HG02623 (cell line): ENCODE measurements around the gene USP5.
A peak's percentile ranks its signal among the peaks of the same experiment; 100 is the strongest.

Experiments
- ATAC-seq: cut with Tn5 transposase; IDR thresholded peaks from one replicate; pipeline ENCODE4 v1.9.1; 2021; ENCODE audit warnings: moderate library complexity; ENCODE audit not compliant: unreplicated experiment

USP5 gene, protein sequence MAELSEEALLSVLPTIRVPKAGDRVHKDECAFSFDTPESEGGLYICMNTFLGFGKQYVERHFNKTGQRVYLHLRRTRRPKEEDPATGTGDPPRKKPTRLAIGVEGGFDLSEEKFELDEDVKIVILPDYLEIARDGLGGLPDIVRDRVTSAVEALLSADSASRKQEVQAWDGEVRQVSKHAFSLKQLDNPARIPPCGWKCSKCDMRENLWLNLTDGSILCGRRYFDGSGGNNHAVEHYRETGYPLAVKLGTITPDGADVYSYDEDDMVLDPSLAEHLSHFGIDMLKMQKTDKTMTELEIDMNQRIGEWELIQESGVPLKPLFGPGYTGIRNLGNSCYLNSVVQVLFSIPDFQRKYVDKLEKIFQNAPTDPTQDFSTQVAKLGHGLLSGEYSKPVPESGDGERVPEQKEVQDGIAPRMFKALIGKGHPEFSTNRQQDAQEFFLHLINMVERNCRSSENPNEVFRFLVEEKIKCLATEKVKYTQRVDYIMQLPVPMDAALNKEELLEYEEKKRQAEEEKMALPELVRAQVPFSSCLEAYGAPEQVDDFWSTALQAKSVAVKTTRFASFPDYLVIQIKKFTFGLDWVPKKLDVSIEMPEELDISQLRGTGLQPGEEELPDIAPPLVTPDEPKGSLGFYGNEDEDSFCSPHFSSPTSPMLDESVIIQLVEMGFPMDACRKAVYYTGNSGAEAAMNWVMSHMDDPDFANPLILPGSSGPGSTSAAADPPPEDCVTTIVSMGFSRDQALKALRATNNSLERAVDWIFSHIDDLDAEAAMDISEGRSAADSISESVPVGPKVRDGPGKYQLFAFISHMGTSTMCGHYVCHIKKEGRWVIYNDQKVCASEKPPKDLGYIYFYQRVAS

DNA sequence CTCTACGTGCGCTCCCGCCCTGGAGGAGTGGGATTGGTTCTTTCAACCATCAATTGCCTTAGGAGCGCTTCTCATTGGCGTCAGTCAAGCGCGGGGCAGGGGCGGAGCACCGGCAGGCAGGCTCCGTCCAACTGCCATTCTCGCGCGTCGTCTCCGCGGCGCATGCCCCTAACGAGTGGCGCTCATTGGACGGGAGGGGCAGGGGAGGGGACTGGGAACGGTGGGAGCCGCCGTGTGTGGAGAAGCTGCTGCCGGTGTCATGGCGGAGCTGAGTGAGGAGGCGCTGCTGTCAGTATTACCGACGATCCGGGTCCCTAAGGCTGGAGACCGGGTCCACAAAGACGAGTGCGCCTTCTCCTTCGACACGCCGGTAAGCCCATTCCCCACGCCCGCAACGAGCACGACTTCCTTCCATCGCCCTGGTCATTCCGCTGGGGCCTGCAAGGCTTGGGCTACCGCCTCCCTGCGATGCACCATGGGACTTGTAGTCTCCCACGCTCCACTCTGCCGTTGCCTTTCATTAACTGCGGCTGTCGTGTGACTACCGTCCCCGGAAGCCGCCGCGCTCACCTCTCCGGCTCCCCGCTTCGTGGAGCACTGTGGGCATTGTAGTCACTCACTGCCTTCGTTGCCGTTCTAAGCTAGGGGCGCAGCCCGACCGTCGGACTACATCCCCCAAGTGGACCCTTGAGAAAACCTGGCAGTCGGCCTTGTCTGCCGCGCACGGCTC, at the start of gene USP5:
TSS of gene USP5 (plus strand) at position 230 of the 730 bp plus-strand sequence. CDS start at position 260, 30 bp downstream.
- ATAC-seq = peak; percentile 66

DNA sequence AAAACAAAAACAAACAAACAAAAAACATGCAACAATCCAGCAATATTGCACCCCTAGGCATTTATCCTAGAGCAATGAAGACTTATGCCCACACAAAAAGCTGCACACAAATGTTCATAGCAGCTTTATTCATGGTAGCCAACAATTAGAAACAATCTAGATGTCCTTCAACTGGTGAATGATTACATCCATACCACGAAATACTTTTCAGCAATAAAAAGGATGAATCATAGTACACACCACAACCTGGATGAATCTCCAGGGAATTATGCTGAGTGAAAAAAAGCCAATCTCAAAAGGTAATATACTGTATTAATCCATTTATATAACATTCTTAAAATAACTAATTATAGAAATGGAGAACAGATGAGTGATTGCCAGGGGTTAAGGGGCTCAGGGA, 44.8 kb upstream of the USP5 start:
- ATAC-seq = no peak

GRCh38 chr12:6809056-6809455, 42.9 kb upstream of the USP5 start:
- ATAC-seq = no peak

DNA sequence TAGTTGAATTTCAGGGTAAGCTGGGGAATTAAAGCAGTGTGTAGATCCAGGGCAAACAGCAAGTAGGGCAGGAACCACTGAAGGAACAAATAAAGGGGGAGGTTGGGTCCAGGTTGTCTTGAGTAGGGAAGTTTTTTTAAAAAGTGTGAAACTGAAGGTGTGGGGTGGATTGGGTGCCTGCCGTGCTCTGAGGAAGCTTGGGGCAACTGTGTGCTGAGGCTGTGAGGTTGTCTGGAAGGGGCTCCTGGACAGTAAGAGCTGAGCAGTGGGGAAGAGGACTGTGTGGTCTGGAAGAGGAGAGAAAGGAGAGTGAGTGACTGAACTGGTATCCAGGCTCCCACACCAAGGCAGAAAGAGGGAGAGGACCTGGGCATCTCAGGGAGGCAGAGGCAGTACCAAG, 41.2 kb upstream of the USP5 start:
- ATAC-seq = no peak

DNA sequence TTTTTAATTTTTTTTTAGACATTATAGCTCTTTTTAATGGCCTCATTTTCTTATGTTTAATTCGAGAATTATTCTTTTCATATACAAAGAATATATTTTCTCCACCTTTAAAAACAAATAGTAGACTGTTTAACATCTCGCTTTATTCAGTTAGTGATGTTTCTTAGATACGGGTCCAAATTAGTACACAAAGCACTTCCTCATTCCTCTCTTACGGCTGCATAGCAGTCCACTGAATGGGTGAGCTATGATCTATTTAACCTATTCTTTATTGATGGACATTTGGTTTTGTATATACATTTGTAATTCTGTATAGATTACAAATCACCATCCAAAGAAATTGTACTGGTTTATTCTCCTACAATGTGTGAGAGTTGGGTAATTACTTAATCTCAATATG, 38.6 kb upstream of the USP5 start:
- no peak for ATAC-seq

DNA sequence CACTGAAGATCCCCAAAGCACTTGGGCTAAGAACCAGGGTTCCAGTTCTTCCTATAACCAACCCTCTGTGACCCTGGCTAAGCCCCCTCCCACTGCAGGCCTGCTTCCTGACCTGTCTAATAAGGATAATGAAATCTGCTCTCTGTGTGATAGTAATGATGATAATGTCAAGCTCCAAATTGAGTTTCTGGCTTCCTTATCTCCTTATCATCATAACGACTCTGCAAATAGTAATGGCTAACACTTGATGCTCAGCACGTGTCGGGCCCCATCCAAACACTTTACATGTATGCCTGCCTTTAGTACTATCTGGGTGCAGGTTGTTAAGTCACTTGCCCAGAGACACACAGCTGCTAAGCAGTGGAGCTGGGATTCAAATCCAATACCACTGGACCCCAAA, 35.4 kb upstream of the USP5 start:
- no peak for ATAC-seq

- ATAC-seq = no peak
Measured at GRCh38 chr12:6817098-6817497, 34.9 kb upstream of the USP5 start.

- no peak for ATAC-seq
Measured at GRCh38 chr12:6817662-6818157, 34.2 kb upstream of the USP5 start.

- ATAC-seq = no peak
Measured at GRCh38 chr12:6818222-6818621, 33.7 kb upstream of the USP5 start.

- ATAC-seq = no peak
Measured at GRCh38 chr12:6818645-6819044, 33.3 kb upstream of the USP5 start.

GRCh38 chr12:6819106-6820030, 32.6 kb upstream of the USP5 start:
- ATAC-seq = no peak

DNA sequence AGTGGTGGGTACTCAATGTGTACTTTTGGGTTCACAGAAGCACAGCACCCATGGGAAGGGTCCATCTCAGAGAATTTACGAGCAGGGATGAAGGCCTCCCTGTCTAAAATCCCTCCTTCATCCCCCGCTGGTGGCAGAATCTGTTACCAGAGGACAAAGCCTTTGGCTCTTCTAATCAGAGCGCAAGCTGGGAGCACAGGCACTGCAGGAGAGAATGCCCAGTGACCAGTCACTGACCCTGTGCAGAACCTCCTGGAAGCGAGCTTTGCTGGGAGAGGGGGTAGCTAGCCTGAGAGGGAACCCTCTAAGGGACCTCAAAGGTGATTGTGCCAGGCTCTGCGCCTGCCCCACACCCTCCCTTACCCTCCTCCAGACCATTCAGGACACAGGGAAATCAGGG, 31.8 kb upstream of the USP5 start:
- ATAC-seq = no peak

DNA sequence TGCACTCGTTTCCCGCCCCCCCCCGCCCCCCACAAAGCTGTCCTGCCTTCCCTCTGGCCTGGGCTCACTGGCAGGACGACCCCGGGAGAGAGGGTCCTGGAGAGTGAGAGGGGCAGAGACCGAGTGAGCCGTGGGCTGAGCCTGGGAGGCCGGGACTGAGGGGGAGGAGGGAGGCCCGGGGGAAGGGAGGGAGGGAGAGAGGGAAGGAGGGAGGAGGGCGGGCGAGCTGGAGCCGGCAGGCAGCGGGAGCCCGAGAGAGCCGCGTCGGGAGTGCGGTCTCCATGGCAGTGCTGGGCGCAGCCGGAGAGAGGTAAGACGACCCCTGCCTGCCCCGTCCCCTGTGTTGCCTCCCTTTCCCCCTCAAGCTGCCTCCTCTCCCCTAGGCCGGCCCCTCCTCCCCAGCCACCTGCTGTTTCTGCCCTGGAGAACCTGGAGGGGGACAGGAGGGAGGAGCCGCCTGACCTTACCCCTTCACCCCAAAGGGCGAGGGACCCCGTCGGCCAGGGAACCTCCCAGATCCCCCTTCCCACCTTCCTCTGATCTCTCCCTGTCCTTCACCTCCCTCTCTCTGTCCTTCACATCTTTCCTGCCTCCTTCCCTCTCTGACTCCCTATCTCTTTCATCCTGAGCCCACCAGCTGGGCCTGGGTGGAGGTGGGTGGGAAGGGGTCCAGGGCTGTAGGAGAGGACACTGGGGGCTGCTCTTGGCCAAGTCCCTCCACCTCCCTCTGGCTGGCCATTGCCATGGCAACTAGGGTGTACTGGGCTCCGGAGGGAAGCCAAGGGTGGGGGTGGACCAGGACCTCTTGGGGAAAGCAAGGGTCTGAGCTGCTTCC, 30.1 kb upstream of the USP5 start, which contains the start of gene GPR162:
TSS of gene GPR162 (plus strand) at position 231 of the 835 bp plus-strand sequence. CDS start 2,078 bp downstream, outside the sequence.
- no peak for ATAC-seq

GRCh38 chr12:6822426-6823135, 29.4 kb upstream of the USP5 start:
- ATAC-seq = no peak

DNA sequence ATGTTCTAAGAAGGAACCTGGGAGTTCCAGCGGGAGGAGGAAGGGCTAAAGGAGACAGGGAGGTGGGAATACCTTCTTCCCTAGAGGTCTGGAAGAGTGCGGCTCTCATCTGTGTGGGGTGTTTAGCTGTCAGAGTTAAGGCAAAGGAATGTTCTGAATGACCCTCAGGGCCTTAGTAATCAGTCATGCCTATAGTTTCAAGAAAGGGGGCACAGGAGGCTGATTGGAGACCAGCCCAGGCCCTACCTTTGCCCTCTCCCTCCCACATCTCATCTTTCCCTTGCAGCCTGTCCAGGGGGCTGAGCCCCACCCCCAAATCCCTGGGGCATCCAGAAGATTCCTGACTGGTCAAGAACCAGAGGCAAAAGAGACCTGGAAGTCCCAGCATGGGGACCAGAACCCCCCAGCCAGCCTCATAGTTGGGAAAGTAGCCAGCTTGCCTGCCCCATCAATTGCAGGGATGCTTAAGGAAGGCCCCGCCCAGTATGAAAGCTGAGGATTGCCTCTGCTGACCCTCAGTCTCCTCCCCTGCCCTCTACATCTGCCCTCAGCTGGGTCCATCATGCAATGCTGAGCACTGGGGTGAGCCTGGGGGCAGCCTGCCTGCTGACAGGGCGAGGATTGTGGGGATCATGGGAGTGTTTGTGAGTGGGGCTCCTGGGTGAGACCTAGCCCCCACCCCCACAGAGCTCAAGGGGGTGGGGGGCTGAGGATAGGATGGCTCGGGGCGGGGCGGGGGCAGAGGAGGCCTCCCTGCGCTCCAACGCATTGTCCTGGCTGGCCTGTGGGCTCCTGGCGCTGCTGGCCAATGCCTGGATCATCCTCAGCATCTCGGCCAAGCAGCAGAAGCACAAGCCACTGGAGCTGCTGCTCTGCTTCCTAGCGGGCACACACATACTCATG, 28.5 kb upstream of the USP5 start:
- no peak for ATAC-seq

DNA sequence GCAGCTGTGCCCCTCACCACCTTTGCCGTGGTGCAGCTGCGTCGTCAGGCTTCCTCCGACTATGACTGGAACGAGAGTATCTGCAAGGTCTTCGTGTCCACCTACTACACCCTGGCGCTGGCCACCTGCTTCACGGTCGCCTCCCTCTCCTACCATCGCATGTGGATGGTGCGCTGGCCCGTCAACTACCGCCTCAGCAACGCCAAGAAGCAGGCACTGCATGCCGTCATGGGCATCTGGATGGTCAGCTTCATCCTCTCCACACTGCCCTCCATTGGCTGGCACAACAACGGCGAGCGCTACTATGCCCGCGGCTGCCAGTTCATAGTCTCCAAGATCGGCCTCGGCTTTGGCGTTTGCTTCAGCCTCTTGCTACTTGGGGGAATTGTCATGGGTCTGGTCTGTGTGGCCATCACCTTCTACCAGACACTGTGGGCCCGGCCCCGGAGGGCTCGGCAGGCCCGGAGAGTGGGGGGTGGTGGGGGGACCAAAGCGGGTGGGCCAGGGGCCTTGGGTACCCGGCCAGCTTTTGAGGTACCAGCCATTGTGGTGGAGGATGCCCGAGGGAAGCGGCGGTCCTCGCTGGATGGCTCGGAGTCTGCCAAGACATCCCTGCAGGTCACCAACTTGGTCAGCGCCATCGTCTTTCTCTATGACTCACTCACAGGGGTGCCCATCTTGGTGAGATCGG, 27.7 kb upstream of the USP5 start:
- ATAC-seq = no peak

DNA sequence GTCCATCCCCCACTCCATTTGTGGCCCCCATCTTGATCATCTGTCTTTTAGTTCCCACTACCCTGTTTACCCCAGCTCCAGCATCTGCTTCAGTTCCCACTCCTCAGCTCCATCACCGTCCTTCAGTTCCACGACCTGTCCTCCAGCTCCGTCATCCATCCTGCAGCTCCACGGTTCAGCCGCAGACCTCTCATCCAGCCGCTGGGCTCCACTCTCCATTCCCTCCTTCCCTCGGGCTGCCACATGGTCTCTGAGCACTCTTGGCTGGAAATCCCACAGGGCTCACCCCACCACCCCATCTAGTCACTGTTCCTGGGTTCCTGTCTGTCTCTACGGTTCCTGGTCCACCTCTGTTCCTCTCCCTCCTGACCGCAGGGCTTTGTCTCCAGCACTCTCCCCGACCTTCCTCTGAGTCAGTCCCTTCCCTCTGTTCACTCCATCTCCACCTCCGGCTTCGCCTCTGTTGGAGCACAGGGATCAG, 27.0 kb upstream of the USP5 start:
- ATAC-seq = no peak
